GM19351 (cell line): ENCODE results near the gene KREMEN1.
"Not testable (repeated sequence)": the region's sequence is repeated elsewhere in the genome, so short reads cannot be mapped to it uniquely, and the experiment has no call there.

Source experiments
- ATAC-seq: cut with Tn5 transposase; IDR thresholded peaks from one replicate; pipeline ENCODE4 v1.9.1; 2021; ENCODE audit warnings: mild to moderate bottlenecking, moderate library complexity; ENCODE audit not compliant: unreplicated experiment

KREMEN1 gene

GRCh38 chr22:29098296-29098695 lies 25.5 kb downstream of the KREMEN1 start:
- ATAC-seq, result no peak

- ATAC-seq, result no peak
Measured at GRCh38 chr22:29102300-29102699, 29.5 kb downstream of the KREMEN1 start.

- no peak for ATAC-seq
Measured at GRCh38 chr22:29103121-29103520, 30.3 kb downstream of the KREMEN1 start.

GRCh38 chr22:29105468-29105867 lies 32.6 kb downstream of the KREMEN1 start:
- no peak for ATAC-seq

GRCh38 chr22:29106839-29107238 lies 34.0 kb downstream of the KREMEN1 start:
- no peak for ATAC-seq

- ATAC-seq, result no peak
Measured at GRCh38 chr22:29108137-29108536, 35.3 kb downstream of the KREMEN1 start.

- no peak for ATAC-seq
Measured at GRCh38 chr22:29109822-29110221, 37.0 kb downstream of the KREMEN1 start.

- no peak for ATAC-seq
Measured at GRCh38 chr22:29110946-29111345, 38.1 kb downstream of the KREMEN1 start.

- no peak for ATAC-seq
Measured at GRCh38 chr22:29112121-29112520, 39.3 kb downstream of the KREMEN1 start.

- ATAC-seq, result no peak
Measured at GRCh38 chr22:29112681-29113080, 39.8 kb downstream of the KREMEN1 start.

GRCh38 chr22:29113319-29113718 lies 40.5 kb downstream of the KREMEN1 start:
- no peak for ATAC-seq

GRCh38 chr22:29114392-29114791 lies 41.6 kb downstream of the KREMEN1 start:
- ATAC-seq, result no peak

GRCh38 chr22:29115682-29116288 lies 43.0 kb downstream of the KREMEN1 start:
- ATAC-seq, result no peak

- no peak for ATAC-seq
Measured at GRCh38 chr22:29116397-29117123, 43.7 kb downstream of the KREMEN1 start.

GRCh38 chr22:29117799-29118477 lies 45.1 kb downstream of the KREMEN1 start:
- no peak for ATAC-seq

GRCh38 chr22:29120098-29120912 lies 47.5 kb downstream of the KREMEN1 start:
- not testable (repeated sequence) for ATAC-seq

GRCh38 chr22:29121124-29121523 lies 48.3 kb downstream of the KREMEN1 start:
- ATAC-seq, result no peak

GRCh38 chr22:29122041-29122440 lies 49.2 kb downstream of the KREMEN1 start:
- no peak for ATAC-seq

GRCh38 chr22:29124777-29125442 lies 52.1 kb downstream of the KREMEN1 start:
- ATAC-seq, result no peak

GRCh38 chr22:29125443-29125778 lies 52.6 kb downstream of the KREMEN1 start:
- ATAC-seq, result no peak

GRCh38 chr22:29125844-29126243 lies 53.0 kb downstream of the KREMEN1 start:
- ATAC-seq, result no peak
